ENCODE measurements around the gene LRRC73.
"Not testable (repeated sequence)": the region's sequence is repeated elsewhere in the genome, so short reads cannot be mapped to it uniquely, and the experiment has no call there.

LRRC73 gene

DNA sequence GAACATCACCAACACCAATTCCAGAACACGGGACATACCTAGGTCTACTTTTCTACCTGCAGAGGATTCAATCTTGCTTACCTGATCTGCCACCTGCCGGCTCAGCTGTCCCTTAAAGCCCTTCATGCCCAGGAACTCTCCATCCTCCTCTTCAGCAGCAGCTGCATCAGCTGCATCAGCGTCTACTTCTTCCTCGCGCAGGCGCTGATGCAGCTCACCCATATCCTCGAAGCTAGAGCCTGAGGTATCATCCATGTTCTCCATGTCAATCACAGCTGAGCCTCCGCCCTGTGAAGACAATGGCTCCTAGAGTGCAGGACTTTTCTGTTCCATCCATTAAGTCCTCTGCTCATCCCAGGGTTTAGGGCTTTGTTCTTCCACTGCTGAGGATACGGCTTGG lies 5.7 kb upstream of the LRRC73 start:
- DNase-seq = peak in 1 of 10 donors; percentile 29
- intact Hi-C loops (cut with DNase I) = loop anchor here (5.0 kb wide), 2 partner anchors 61 to 149 kb away; partner anchors contain the start of genes POLH, XPO5 and ZNF318

- DNase-seq = peak in 1 of 10 donors; percentile 41
- intact Hi-C loops (cut with DNase I) = loop anchor here (1.0 kb wide), 1 partner anchor 35 kb away; the partner anchor contains the start of gene TJAP1
Observed at GRCh38 chr6:43511824-43512415, 1.8 kb upstream of the LRRC73 start.

GRCh38 chr6:43510827-43511163 lies 649 bp upstream of the LRRC73 start:
- DNase-seq = peak in 1 of 10 donors; percentile 78
- intact Hi-C loops (cut with DNase I) = no loop called here

DNA sequence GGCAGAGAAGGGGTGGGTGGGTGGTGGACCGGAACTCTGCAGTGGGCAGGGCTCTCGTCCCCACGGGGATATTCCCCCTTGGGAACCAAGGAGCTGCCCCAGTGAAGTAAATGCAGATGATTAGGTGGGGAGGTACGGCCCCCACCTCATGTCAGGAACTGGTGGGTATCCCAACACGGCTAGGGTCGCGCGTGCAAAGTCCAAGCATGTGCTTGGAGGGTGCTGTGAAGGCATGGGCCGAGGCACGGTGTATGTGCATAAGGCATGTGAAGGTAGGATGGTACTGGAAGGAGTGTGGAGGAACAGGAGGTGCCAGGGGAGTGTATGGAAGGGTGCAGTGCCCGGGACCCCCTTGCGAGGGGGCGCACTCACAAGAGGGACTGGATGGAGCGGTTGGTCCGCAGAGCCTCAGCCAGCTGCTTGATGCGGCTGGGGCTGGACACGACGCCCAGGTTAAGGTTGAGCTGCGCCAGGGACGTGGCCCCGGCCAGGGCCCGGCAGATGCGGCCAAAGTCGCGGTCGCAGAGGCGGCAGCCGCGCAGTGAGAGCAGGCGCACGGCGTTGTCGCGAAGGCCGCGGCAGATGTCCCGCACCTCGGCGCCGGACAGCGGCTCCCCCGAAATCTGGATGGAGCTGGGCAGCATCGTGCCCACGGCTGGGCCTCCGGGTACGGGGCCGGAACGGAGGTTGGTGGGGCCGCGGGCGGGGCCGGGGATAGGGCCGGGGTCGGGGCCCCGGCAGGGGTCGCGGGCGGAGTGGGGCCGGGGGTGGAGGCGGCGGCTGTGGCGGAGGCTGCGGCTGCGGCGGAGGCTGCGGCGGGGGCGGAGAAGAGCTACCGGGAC lies 783 bp downstream of the LRRC73 start:
- peak in 2 of 10 donors; percentile 82 to 89 for DNase-seq
- intact Hi-C loops (cut with DNase I) = loop anchor here (10.0 kb wide), 1 partner anchor 245 kb away; no protein-coding TSS in a partner anchor

GRCh38 chr6:43508481-43509141 lies 1.5 kb downstream of the LRRC73 start:
- intact Hi-C loops (cut with DNase I) = loop anchor here (10.0 kb wide), 1 partner anchor 244 kb away; no protein-coding TSS in a partner anchor
- peak in 1 of 10 donors; percentile 72 for DNase-seq

DNA sequence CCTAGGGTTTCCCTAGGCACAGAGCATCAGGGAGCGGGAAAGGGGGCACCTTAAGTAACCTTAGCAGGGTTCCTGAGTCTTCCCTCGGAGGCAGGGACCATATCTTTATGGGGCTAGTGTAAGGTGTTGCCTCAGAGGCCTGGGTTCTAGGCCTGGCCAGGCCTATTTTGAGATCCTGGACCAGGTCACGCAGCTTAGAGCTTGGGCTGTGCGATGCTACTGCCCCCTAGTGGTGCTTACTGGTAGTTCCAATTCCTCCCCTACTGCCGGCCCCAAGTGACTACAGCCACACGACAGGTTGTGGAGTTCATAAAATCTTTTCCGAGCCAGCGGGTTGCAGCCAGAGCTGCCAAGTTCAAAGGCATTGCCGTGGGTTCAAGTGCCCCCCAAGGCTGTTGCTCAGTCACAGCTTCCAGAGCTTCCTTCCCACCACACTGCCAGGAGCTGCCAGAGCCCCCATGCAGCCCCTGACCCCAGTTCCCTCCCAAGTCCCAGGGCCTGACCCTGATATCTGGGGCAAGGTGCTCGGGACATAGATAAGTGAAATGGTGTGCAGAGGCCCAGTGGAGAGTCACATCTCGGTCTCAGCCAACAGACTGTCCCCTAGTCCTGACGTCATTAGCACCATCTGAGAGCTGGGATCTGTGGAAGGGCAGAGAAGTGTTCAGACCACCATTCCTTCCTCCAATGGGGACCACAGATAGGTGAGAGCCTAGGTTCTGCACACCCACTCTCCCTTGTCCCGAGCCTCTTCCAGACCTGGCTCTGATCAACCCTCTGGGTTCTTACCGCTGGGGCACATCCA lies 3.3 kb downstream of the LRRC73 start:
- peak; percentile 57 to 96 (median 85) for DNase-seq
- intact Hi-C loops (cut with DNase I) = loop anchor here (2.0 to 10.0 kb wide), 2 partner anchors 52 to 242 kb away; partner anchors contain the start of gene DLK2

GRCh38 chr6:43506171-43506570 lies 4.0 kb downstream of the LRRC73 start:
- peak in 1 of 10 donors; percentile 34 for DNase-seq
- intact Hi-C loops (cut with DNase I) = loop anchor here (2.0 to 10.0 kb wide), 2 partner anchors 51 to 241 kb away; partner anchors contain the start of gene DLK2

DNA sequence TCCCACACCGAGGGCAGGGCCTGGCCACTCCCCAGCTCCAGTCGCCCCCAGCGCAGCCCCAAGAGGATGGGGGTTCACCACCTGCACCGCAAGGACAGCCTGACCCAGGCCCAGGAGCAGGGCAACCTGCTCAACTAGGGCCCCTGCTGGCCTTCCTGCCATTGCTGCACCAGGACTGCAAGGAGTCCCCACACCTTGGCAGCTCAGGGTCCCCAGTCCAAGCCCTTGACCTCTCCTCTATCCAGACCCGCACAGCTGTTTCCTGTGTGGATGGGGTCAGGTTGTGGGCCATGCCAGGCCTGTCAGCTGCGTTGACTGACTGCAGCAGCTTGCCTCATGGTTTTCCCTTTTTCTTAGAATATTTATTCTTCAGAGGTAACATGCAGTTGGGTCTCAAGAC lies 4.4 kb downstream of the LRRC73 start:
- intact Hi-C loops (cut with DNase I) = loop anchor here (2.0 to 10.0 kb wide), 2 partner anchors 51 to 241 kb away; partner anchors contain the start of gene DLK2
- peak in 1 of 10 donors; percentile 83 for DNase-seq

GRCh38 chr6:43504756-43505593 lies 5.2 kb downstream of the LRRC73 start:
- intact Hi-C loops (cut with DNase I) = loop anchor here (10.0 kb wide), 1 partner anchor 240 kb away; no protein-coding TSS in a partner anchor
- DNase-seq = peak in 1 of 10 donors; percentile 71

- intact Hi-C loops (cut with DNase I) = loop anchor here (10.0 kb wide), 1 partner anchor 239 kb away; no protein-coding TSS in a partner anchor
- DNase-seq = peak in 1 of 10 donors; percentile 54
Observed at GRCh38 chr6:43503443-43503842, 6.7 kb downstream of the LRRC73 start.

DNA sequence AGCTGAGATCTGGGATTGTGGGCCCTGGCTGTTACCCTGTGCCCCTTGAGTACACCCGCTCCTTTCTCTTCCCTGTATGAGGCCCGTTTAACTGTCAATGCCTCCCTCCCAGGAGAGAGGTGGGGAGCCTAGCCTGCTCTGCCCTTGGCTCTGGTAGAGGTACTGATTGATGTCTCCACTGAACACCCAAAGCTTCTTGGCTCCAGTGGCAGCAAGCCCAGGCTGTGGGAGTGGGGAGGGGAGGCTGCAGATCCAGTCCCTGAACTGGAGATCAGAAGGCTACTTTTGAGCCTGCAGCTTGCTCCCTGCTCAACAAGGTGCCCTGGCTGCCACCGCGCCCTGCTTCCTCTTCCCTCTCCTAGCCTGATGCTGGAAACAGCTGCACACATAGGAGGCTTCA lies 7.5 kb downstream of the LRRC73 start:
- peak in 1 of 10 donors; percentile 71 for DNase-seq
- intact Hi-C loops (cut with DNase I) = loop anchor here (10.0 kb wide), 1 partner anchor 238 kb away; no protein-coding TSS in a partner anchor

GRCh38 chr6:43500921-43501320 lies 9.2 kb downstream of the LRRC73 start:
- DNase-seq = no peak
- intact Hi-C loops (cut with DNase I) = loop anchor here (10.0 kb wide), 1 partner anchor 236 kb away; no protein-coding TSS in a partner anchor

DNA sequence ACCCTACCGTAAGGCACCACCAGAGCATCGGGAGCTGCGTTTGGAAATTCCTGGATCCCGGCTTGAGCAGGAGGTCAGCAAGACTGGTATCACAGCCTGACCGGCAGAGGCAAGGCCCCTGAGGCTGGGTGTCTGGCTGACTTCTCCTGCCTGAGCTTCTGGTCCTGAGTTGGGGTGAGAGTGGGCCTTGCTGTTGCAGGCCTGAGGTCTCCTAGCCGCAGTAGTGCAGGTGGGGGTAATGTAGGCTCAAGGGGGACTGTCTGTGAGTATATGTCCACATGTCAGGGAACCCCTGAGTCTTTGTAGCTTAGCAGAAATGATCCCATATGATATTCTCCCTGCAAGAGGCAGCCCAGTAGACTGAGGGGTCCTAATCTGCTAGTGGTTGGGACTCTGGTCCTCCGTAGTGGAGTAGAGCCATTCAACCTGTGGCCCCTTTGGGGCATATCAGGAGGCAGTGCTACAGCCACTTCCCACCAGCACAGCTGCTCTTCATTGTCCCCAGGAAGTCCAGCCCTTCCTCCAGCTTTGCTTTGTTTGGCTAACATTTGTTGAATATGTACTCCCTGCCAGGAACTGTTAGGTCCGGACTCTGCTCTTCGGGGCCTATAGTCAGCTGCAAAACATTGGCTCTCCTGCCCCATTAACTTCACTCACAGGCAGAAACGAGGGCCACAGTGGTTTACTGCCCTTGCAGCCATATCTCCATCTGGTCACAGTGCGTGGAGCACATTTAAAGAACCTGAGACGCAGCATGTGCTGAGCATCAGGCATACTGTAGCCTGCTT lies 10.9 kb downstream of the LRRC73 start:
- DNase-seq = peak in 2 of 10 donors; percentile 22 to 71

DNA sequence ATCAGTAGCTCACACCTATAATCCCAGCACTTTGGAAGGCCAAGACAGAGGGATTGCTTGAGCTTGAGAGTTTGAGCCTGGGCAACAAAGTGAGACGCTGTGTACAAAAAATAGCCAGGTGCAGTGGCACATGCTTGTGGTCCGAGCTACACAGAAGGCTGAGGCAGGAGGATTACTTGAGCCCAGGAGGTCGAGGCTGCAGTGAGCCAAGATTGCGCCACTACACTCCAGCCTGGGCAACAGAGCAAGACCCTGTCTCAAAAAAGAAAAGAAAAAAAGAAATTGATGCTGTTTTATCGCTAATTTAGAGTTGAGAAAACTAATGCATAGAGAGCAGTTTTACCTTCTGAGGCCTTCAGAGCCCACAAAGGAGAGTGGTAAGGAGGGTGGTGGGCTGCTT lies 11.9 kb downstream of the LRRC73 start:
- intact Hi-C loops (cut with DNase I) = not testable (repeated sequence)
- DNase-seq = peak in 1 of 10 donors; percentile 22

More for the DNA sequence above, 10.9 kb downstream of the LRRC73 start:
- intact Hi-C loops (cut with DNase I) = no loop called here

GRCh38 chr6:43497689-43498088 lies 12.5 kb downstream of the LRRC73 start:
- intact Hi-C loops (cut with DNase I) = loop anchor here (2.0 kb wide), 1 partner anchor 43 kb away; the partner anchor contains the start of gene DLK2
- DNase-seq = peak in 2 of 10 donors; percentile 62 to 74

GRCh38 chr6:43497129-43497396 lies 13.1 kb downstream of the LRRC73 start:
- intact Hi-C loops (cut with DNase I) = loop anchor here (2.0 kb wide), 1 partner anchor 42 kb away; the partner anchor contains the start of gene DLK2
- DNase-seq = peak in 1 of 10 donors; percentile 46

GRCh38 chr6:43496370-43497128 lies 13.6 kb downstream of the LRRC73 start:
- intact Hi-C loops (cut with DNase I) = loop anchor here (2.0 kb wide), 1 partner anchor 42 kb away; the partner anchor contains the start of gene DLK2
- peak in 6 of 10 donors; percentile 50 to 92 (median 70) for DNase-seq

Data from posterior cingulate gyrus (tissue), 11 donors.